ENCODE data around the gene NAP1L5.
A peak's percentile ranks its signal among the peaks of the same experiment; 100 is the strongest.

NAP1L5 gene

GRCh38 chr4:88720451-88721428 is 23.1 kb upstream of the NAP1L5 start:
- DNase-seq = no peak

GRCh38 chr4:88719381-88719780 is 21.8 kb upstream of the NAP1L5 start:
- DNase-seq = no peak

GRCh38 chr4:88718098-88718497 is 20.5 kb upstream of the NAP1L5 start:
- DNase-seq = no peak

- no peak for DNase-seq
These were observed 16.2 kb upstream of the NAP1L5 start for GRCh38 chr4:88713782-88714181.

GRCh38 chr4:88709989-88710388 is 12.4 kb upstream of the NAP1L5 start:
- no peak for DNase-seq

- DNase-seq = peak; percentile 47
These were observed 8.9 kb upstream of the NAP1L5 start for GRCh38 chr4:88706574-88706973.

GRCh38 chr4:88705805-88706492 is 8.3 kb upstream of the NAP1L5 start:
- DNase-seq = no peak

GRCh38 chr4:88705223-88705622 is 7.6 kb upstream of the NAP1L5 start:
- no peak for DNase-seq

- DNase-seq = no peak
These were observed 5.2 kb upstream of the NAP1L5 start for GRCh38 chr4:88702782-88703181.

GRCh38 chr4:88698519-88698918 is 890 bp upstream of the NAP1L5 start:
- no peak for DNase-seq

GRCh38 chr4:88697141-88697540 is 488 bp downstream of the NAP1L5 start:
- no peak for DNase-seq

GRCh38 chr4:88696630-88697029 is 999 bp downstream of the NAP1L5 start:
- DNase-seq = no peak

GRCh38 chr4:88693792-88694191 is 3.8 kb downstream of the NAP1L5 start:
- DNase-seq = no peak

- DNase-seq = no peak
These were observed 7.3 kb downstream of the NAP1L5 start for GRCh38 chr4:88690355-88690754.

GRCh38 chr4:88681209-88681608 is 16.4 kb downstream of the NAP1L5 start:
- DNase-seq = no peak

- DNase-seq = no peak
These were observed 22.1 kb downstream of the NAP1L5 start for GRCh38 chr4:88675543-88675942.

GRCh38 chr4:88674979-88675378 is 22.6 kb downstream of the NAP1L5 start:
- no peak for DNase-seq

- no peak for DNase-seq
These were observed 23.1 kb downstream of the NAP1L5 start for GRCh38 chr4:88674565-88674964.

GRCh38 chr4:88673886-88674285 is 23.7 kb downstream of the NAP1L5 start:
- no peak for DNase-seq

GRCh38 chr4:88672987-88673386 is 24.6 kb downstream of the NAP1L5 start:
- no peak for DNase-seq

- DNase-seq = no peak
These were observed 35.9 kb downstream of the NAP1L5 start for GRCh38 chr4:88661739-88662138.

GRCh38 chr4:88660446-88661294 is 37.0 kb downstream of the NAP1L5 start:
- DNase-seq = no peak

GRCh38 chr4:88659890-88660208 is 37.8 kb downstream of the NAP1L5 start:
- DNase-seq = no peak

Measured in NCI-H1694 (cell line).